GM18520 (cell line): ENCODE measurements around the gene AGFG2.
"Not testable (repeated sequence)": the region's sequence is repeated elsewhere in the genome, so short reads cannot be mapped to it uniquely, and the experiment has no call there.

ENCODE experiments used
- ATAC-seq: cut with Tn5 transposase; IDR thresholded peaks from one replicate; pipeline ENCODE4 v1.9.1; 2021; ENCODE audit not compliant: unreplicated experiment

AGFG2 gene, protein sequence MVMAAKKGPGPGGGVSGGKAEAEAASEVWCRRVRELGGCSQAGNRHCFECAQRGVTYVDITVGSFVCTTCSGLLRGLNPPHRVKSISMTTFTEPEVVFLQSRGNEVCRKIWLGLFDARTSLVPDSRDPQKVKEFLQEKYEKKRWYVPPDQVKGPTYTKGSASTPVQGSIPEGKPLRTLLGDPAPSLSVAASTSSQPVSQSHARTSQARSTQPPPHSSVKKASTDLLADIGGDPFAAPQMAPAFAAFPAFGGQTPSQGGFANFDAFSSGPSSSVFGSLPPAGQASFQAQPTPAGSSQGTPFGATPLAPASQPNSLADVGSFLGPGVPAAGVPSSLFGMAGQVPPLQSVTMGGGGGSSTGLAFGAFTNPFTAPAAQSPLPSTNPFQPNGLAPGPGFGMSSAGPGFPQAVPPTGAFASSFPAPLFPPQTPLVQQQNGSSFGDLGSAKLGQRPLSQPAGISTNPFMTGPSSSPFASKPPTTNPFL

DNA sequence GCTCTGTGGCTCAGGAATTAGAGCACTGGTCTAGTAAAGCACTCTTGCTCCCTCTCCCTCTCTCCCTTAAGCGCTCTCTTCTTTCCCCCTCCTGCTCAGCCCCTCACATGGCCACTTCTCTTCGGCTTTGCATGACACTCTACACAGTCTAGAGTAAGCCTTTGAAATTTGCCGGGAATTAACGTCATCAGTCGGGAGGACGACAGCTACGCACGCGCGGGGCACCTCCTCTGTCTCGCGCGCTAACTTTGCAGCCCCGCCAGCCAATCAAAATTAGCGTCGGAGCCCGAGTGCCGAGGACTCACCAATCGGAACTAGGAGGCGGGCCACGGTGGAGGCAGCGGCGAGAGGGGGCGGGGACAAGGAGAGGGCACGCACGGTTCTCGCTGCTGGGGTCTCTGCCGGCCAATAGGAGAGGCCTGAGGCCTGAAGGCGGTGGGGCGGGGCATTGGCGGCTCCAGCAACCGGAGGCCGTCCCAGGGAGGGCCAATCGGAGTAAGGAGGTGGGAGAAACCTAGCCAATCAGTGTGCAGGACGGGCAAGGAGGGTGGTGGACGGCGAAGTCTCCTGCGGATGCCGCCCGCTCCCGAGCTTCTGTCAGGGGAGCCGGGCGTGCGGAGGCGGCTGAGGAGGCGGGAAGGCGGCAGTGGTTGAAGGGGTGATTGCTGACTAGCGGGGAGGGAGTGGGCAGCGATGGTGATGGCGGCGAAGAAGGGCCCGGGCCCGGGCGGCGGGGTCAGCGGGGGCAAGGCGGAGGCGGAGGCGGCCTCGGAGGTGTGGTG is at the start of gene AGFG2:
TSS of gene AGFG2 (plus strand) at position 550 of the 782 bp plus-strand sequence. CDS start at position 694, 144 bp downstream.
- ATAC-seq = peak; percentile 90

DNA sequence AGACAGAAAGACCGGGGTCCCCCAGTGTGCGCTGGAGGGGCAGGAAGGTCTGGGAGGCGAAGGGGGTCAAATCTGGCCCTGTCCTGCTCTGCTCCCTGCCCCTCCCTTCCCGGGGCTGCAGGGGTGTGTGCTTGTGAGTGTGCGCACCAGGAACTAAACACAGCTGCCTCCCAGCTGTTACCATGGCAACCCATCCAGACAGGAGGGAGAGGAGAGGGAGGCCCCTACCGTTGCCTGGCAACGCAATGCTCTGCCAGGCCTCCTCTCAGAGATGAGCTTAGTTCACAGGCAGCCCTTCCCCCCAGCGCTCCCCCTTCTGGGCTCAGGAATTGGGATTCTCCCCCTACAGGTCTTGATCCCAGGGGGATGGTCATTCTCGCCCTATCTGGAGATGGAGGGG is 49.2 kb upstream of the AGFG2 start:
- no peak for ATAC-seq

DNA sequence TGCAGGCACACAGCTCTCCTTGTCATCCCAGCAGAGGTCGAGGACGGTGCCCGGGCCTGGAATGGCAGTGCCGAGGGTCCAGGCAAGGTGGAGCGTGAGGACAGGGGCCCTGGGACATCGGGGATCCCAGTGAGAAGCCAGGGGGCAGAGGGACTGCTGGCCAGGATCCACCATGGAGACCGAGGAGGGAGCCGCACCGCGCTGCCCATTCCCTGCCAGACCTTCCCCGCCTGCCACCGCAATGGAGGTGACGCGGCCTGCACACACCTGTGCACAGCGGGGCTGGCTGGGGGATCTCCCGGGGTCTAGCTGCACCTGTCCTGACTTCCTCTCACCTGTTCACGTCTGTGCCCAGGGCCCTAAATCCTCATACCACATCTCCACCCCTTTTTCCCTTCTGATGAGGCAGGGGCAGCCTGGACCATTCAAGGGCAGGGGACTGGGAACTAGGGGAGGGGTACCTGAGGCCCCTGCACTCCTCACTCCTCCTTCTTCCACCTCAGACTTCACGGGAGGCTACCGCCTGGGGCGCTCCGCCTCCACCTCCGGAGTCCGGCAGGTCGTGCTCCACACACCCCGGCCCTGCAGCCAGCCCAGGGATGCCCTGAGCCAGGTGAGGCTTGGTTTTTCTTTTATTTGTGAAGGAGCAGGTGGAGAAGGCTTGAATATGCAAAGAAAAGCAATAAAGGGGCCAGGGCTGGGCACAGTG is 48.4 kb upstream of the AGFG2 start:
- no peak for ATAC-seq

DNA sequence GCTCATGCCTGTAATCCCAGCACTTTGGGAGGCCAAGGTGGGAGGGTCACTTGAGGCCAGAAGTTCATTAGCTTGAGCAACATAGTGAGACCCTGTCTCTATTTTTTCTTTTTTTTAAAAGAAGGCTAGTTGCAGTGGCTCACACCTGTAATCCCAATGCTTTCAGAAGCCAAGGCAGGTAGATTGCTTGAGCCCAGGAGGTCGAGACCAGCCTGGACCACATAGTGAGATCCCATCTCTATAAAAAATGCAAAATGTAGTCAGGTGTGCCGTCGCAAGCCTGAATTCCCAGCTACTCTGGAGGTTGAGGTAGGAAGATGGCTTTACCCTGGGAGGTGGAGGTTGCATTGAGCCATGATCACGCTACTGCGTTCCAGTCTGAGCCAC is 47.8 kb upstream of the AGFG2 start:
- no peak for ATAC-seq

DNA sequence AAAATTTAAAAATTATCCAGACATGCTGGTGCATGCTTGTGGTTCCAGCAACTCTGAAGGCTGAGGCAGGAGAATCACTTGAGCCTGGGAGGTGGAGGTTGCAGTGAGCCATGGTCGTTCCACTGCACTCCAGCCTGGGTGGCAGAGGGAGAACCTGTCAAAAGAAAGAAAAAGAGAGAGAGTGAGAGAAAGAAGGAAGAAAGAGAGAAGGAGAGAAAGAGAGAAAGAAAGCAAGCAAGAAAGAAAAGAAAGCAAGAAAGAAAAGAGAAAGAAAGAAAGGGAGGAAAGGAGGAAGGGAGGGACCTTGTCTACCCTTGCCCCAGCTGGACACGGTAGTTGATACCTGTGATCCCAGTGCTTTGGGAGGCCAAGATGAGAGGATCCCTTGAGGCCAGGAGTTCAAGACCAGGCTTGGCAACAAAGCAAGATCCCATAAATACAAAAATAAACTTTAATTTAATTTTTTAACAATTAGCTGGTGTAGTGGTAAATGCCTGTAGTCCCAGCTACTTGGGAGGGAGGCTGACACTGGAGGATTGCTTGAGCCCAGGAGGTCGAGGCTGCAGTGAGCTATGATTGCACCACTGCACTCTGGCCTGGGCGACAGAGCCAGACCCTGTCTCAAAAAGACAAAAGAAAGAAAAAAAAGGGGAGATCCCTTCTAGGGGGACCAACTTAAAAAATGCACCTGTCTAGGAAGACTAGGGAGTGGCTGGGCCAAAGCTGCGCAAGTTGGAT is 46.1 kb upstream of the AGFG2 start:
- no peak for ATAC-seq

DNA sequence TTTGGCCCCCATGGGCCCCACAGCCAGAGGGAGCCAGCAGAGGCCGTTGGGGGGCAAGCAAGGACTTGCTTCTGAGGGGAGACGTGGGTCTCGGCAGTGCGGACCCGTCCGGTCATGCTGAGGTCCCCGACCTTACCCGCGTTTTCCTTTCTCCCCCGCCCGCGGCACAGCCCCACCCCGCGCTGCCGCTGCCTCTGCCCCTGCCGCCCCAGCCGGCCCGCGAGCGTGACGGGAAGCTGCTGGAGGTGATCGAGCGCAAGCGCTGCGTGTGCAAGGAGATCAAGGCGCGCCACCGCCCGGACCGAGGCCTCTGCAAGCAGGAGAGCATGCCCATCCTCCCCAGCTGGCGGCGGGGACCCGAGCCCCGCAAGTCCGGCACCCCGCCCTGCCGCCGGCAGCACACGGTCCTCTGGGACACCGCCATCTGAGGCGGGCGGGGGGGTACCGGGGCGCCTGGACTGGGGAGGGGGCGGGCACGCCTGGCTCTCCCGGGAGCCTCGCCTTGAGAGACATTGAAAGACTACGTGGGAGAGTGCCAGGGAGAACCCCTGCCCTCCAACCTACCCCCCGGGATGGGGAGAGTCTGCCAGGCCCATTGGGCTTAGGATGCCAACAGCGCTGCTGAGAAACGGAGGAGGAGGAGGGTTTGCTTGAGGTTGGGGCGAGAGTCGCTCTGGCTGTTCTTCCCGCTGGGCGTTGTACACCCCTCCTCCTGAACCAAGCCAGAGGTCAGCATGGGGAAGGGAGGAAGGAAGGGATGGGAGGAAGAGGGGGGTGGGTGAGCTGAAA is 45.3 kb upstream of the AGFG2 start:
- no peak for ATAC-seq

DNA sequence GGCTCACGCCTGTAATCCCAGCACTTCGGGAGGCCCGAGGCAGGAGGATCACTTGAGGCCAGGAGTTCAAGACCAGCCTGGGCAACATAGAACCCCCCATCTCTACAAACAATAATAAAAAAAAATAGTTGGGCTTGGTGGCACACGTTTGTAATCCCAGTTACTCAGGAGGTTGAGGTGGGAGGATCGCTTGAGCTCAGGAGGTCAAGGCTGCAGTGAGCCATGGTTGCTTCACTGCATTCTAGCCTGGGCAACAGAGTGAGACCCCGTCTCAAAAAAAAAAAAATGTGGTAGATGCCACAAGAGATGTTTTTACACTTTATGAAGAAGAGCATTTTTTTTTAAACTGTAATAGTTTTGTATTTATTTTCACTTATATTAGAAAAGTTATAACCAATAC is 42.5 kb upstream of the AGFG2 start:
- ATAC-seq = no peak

DNA sequence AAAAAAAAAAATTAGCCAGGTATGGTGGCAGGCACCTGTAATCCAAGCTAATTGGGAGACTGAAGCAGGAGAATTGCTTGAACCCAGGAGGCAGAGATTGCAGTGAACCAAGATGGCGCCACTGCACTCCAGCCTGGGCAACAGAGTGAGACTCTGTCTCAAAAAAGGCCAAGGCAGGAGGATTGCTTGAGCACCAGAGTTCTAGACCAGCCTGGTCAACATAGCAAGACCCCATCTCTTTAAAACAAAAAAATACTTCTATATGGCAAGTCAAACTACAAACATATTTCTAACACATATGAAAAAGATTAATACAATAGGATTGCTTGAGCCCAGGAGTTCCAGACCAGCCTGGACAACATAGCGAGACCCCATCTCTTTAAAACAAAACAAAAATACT is 38.3 kb upstream of the AGFG2 start:
- not testable (repeated sequence) for ATAC-seq

DNA sequence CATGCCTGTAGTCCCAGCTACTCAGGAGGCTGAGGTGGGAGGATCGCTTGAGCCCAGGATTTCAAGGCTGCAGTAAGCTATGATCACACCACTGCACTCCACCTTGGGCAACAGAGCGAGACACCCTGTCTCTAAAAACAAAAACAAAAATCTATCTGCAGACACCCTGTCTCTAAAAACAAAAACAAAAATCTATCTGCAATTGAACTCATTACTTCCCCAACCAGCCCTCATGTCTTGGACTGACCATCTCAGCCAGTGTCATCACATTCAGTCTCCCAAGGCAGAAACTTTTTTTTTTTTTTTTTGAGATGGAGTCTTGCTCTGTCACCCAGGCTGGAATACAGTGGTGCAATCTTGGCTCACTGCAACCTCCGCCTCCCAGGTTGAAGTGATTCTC is 35.0 kb upstream of the AGFG2 start:
- ATAC-seq = not testable (repeated sequence)

DNA sequence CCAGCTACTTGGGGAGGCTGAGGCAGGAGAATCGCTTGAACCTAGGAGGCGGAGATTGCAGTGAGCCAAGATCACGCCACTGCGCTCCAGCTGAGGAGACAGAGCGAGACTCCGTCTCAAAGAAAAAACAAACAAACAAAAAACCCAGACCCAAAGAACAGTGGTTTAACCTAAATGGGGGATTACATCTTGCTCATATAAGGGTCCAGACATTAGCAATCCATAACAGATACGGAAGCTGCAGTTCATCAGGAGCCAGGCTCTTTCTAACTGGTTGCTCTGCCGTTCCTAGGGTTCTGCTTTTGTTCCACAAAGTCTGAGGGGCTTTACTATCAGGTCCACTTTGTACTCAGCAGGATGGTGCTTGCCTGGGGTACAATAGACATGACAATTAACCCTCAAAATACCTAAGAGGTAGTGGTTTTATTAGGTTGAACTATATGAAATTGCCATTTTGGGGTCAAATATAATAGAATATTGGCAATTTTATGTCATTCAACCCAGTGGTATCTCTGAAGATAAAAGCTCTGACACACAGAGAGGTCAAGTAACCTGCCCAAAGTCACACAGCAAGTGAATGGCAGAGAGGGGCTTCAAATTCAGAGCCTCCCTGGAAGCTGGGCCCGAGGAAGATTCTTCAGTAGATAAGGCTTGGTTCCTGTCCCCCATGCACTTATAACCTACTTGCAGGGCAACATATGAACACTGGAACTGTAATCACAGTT is 34.0 kb upstream of the AGFG2 start:
- ATAC-seq = no peak

DNA sequence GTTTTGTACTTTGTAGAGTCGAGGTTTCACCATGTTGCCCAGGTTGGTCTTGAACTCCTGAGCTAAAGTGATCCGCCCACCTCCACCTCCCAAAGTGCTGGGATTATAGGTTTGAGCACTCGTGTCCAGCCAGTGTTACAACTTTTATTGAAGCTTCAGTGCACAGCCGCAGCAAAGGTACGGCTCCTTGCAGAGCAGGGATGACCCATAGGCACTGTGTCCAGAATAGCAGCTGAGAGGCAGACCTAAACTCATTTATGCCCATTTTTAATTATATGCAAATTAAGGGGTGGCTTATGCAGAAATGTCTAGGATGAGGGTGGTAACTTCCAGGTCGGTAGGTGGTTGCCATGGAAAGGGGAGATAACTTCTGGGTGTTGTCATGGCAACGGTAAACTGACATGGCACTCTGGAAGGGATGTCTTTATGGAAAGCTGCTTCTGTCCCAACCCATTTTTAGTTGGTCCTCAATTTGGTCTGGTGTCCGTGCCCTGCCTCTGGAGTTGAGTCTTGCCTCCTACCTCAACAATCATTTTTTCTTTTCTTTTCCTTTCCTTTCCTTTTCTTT is 32.6 kb upstream of the AGFG2 start:
- no peak for ATAC-seq

DNA sequence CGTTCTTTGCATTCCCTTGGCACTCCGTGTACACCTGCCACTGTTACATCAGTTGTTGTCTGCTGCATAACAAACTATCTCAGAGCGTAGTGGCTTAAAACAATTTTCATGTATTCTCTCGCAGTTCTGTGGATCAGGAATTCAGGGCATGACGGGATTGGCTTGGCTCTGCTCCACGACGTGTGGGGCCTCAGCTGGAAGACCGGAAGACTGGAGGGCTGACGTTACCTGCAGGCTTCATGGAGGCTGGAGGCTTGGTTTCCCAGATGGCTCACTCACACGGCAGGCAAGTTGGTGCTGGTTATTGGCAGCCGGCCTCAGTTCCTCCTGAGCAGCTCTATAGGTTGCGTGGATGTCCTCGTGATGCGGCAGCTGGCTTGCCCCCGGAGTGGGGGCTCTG is 29.8 kb upstream of the AGFG2 start:
- no peak for ATAC-seq

DNA sequence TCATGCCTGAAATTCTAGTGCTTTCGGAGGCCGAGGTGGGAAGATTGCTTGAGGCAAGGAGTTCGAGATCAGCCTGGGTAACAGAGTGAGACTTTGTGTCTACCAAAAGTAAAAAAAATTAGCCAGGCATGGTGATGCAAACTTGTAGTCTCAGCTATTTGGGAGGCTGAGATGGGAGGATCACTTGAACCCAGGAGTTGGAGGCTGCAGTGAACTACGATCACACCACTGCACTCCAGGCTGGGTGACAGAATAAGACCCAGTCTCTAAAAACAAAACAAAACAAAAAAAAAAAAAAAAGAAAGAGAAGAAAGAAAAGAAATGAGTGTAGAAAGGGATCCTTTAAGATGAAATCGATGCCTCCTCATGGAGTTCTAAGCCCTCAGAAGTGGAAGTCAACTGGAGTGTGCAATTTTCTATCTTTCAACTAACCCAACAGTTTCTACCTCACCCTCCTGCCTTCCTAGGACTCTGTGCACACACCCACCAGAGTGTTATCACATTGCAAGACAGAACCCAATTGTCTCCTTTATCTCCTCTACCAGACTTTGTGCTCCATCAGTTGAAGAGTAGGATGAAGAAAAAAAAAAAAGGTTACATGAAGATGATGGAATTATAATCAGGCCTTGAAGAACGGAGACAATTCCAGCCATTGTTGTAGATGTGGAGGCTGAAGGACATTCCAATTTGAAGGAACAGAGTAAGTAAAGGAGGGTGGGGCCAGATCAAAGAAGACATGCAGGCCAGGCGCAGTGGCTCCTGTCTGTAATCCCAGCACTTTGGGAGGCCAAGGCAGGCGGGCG is 28.4 kb upstream of the AGFG2 start:
- ATAC-seq = no peak

DNA sequence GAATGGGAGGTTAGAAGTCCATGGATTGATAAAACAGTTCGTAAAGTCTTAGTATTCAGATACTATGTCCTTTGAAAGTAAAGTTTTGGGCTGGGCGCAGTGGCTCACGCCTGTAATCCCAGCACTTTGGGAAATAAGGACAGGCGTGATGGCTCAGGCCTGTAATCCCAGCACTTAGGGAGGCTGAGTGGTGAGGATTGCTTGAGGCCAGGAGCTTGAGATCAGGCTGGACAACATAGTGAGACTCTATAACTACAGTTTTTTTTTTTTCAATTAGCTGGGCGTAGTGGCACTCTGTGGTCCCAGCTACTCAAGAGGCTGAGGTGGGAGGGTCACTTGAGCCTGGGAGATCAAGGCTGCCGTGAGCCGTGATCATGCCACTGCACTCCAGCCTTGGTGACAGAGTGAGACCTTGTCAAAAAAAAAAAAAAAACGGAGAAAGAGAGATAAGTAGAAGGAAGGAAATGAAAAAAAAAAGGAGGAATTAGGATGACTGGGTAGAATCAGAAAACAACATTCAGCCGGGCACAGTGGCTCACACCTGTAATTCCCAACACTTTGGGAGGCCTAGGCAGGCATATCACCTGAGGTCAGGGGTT is 25.7 kb upstream of the AGFG2 start:
- no peak for ATAC-seq

DNA sequence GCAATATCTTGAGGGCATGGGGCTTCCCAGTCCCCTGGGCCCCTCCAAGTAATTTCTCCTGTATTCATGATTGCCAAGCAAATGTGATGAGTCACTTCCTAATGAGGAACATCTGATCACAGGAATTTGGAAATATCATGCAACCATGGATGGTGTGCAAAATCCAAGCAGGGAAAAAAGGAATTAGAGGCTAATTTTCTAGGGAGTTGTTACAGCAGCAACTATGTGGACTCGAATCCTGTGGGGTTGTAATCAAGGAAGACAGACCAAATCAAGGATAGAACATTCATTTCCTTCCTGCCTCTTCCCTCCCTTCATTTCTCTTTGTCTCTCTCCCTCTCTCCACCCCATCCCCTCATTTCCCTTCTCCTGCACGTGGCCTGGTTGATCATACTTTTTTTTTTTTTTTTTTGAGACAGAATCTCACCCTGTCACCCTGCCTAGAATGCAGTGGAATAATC is 23.9 kb upstream of the AGFG2 start:
- ATAC-seq = no peak

DNA sequence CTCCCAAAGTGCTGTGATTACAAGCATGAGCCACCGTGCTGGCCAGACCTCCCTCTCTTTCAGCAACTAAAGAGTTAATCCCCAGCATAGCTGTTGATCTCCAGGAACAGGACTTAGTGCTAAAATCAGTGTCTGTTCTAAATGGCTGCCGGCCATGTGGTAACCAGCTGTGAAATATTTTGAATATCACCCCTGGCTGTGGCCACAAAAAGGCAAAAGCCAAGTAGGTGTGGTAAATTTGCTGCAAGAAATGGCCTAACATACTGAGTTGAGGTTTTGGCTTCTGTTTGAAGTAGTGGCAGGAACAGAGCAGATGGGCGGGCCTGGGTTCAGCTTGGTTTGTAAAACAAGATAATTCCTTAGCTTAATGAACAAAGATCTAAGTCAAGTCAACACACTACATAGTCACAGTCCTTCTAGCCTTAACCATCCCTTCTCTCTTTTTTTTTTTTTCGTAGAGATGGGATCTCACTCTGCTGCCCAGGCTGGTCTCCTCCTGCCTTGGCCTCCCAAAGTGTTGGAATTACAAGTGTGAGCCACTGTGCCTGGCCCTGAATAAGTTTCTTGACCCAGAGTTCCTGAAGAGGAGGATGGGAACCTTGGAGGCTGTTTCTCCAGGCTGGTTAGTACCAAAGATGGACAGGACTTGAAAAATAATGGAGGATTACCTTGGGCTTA is 22.7 kb upstream of the AGFG2 start:
- no peak for ATAC-seq

DNA sequence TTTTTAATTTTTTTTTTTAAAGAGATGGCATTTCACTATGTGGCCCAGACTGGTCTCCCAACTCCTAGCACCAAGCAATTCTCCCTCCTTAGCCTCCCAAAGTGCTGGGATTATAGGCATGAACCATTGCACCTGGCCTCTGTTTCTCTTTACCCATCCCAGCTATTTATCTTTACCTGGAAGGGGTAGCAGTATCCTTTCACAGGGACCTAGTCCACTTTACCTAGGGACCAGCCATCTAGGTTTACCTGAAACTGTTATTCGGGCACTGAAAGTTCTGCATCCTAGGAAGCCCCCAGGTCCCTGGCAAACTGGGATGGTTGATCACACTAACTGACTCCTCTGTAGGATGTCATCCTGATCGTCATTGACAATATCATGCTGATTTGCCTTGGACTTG is 21.7 kb upstream of the AGFG2 start:
- ATAC-seq = no peak
